GM23248 (cell line): Measurements from ENCODE around the gene SLC38A8. TPM values are rescaled to one million over a fixed set of nuclear protein-coding genes. Genes with fewer than 3 reads are reported as not detected.

ENCODE experiments used
- DNase-seq: peaks from one replicate; pipeline ENCODE4 v3.0.0-alpha.2; 2015
- H2AFZ ChIP-seq: fragments of 200-600 bp; sonication (generic); 2 replicates; pipeline ENCODE4 v1.6.1; 2016; ENCODE audit warnings: antibody characterized with exemption
- H3F3A ChIP-seq: fragments of 200-600 bp; sonication (generic); 2 replicates; pipeline ENCODE4 v1.6.1; 2016; ENCODE audit warnings: mild to moderate bottlenecking, antibody characterized with exemption, mixed run types; ENCODE audit not compliant: insufficient read depth
- H3K27ac ChIP-seq: fragments of 200-600 bp; sonication (generic); 2 replicates; pipeline ENCODE4 v1.5.1; 2016; ENCODE audit warnings: mild to moderate bottlenecking
- H3K27me3 ChIP-seq: fragments of 200-600 bp; sonication (generic); replicated peaks from 2 replicates; pipeline ENCODE4 v1.6.1; 2016; ENCODE audit warnings: mild to moderate bottlenecking; ENCODE audit not compliant: insufficient read depth
- H3K36me3 ChIP-seq: fragments of 200-600 bp; sonication (generic); 2 replicates; pipeline ENCODE4 v1.6.1; 2016; ENCODE audit warnings: low read depth, mild to moderate bottlenecking
- H3K4me1 ChIP-seq: fragments of 200-600 bp; sonication (generic); 2 replicates; pipeline ENCODE4 v1.6.1; 2016; ENCODE audit warnings: mild to moderate bottlenecking; ENCODE audit not compliant: insufficient read depth
- H3K4me2 ChIP-seq: fragments of 200-600 bp; sonication (generic); one replicate; pipeline ENCODE4 v1.6.1; 2016; ENCODE audit warnings: mild to moderate bottlenecking; ENCODE audit not compliant: unreplicated experiment
- H3K4me3 ChIP-seq: fragments of 200-600 bp; sonication (generic); 2 replicates; pipeline ENCODE4 v1.5.1; 2016; ENCODE audit warnings: mild to moderate bottlenecking
- H3K79me2 ChIP-seq: fragments of 200-600 bp; sonication (generic); 2 replicates; pipeline ENCODE4 v1.6.1; 2016; ENCODE audit warnings: mild to moderate bottlenecking; ENCODE audit not compliant: insufficient read depth
- H3K9ac ChIP-seq: fragments of 200-600 bp; sonication (generic); 2 replicates; pipeline ENCODE4 v1.6.1; 2016; ENCODE audit warnings: mild to moderate bottlenecking
- H3K9me2 ChIP-seq: fragments of 200-600 bp; sonication (generic); 2 replicates; pipeline ENCODE4 v1.6.1; 2016; ENCODE audit warnings: mixed run types, mild to moderate bottlenecking, moderate library complexity; ENCODE audit not compliant: insufficient read depth
- H3K9me3 ChIP-seq: fragments of 200-600 bp; sonication (generic); one replicate; pipeline ENCODE4 v1.6.1; 2017; ENCODE audit warnings: low read depth
- H4K20me1 ChIP-seq: fragments of 200-600 bp; sonication (generic); 2 replicates; pipeline ENCODE4 v1.6.0; 2016; ENCODE audit not compliant: insufficient read depth
- EZH2 ChIP-seq: fragments of 200-600 bp; sonication (generic); IDR thresholded peaks from 2 replicates; pipeline ENCODE4 v1.6.1; 2018; ENCODE audit warnings: antibody characterized with exemption, mild to moderate bottlenecking; ENCODE audit not compliant: insufficient read depth, poor library complexity, severe bottlenecking
- EZH2phosphoT487 ChIP-seq: fragments of 200-600 bp; sonication (generic); IDR thresholded peaks from 2 replicates; pipeline ENCODE4 v1.6.1; 2018; ENCODE audit warnings: antibody characterized with exemption, moderate library complexity, mild to moderate bottlenecking, low read depth; ENCODE audit not compliant: insufficient read depth
- WGBS, 2 experiments: methylation state at CpG; one replicate each; pipeline ENCODE4 v1.1.6; 2015 to 2017; ENCODE audit warnings: low lambda C conversion rate in 2 of 2, low coverage in 1 of 2; ENCODE audit errors: missing lambda C conversion rate in 2 of 2; 5-methylcytosine and 5-hydroxymethylcytosine counted together
- in situ Hi-C: fragments of 300-500 bp; cut with MboI; formaldehyde crosslinking; loops from 2 replicates; pipeline ENCODE4 v1.15.0; 2020
- polyA plus RNA-seq: library from polyadenylated mRNA; unstranded; fragments of >200 nt; fragmentation: Nextera tagmentation; extraction: Ambion mirVana; gene quantifications from 2 replicates; pipeline ENCODE4 v1.2.1, GENCODE V29; 2016
- total RNA-seq: library from RNA; depleted of rRNA; stranded (reverse); fragments of >200 nt; shearing (Covaris generic); gene quantifications from 2 replicates; pipeline ENCODE4 v1.2.3, GENCODE V29; 2014

The SLC38A8 gene
- total and polyA plus RNA-seq, 2 experiments from 2014 or later: not detected

DNA sequence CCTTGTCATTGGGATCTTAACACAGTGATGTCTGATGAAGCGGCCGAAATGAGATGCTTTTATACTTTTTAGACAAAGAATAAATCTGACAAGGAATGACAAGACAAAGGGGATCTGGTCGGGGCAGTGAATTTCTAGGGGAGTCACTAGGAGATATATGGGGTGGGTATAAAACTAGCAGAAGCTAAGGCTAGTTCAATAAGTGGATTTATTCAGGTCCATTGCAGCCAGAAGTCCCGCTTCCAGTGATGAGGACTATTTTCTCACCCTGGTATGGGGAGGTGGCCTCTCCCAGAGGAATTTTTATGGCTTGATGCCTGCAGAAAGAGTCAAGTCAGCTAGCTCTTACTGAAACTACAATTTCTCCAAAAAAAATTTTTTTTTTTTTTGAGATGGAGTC is 23.9 kb downstream of the SLC38A8 start:
- in situ Hi-C loops: no loop called here
- H3K4me1 ChIP-seq: no peaks in the 10 kb centered on the region
- H3K9me3 ChIP-seq: no peaks in the 10 kb centered on the region
- no peaks in the 10 kb centered on the region for H3F3A ChIP-seq
- no peaks in the 10 kb centered on the region for H4K20me1 ChIP-seq
- no peak overlapping the region for H3K9ac ChIP-seq
- H3K36me3 ChIP-seq: no peaks in the 10 kb centered on the region
- DNase-seq: no peak
- H3K79me2 ChIP-seq: no peaks in the 10 kb centered on the region
- H2AFZ ChIP-seq: no peak overlapping the region
- no peak overlapping the region for H3K4me3 ChIP-seq
- H3K27me3 ChIP-seq: 0 out of 2 replicates have a peak, but pooled peaks cover 5% of the 10 kb centered on the region
- H3K27ac ChIP-seq: no peak overlapping the region
- TF ChIP-seq EZH2phosphoT487 (no peak), EZH2 (no peak)
- no peaks in the 10 kb centered on the region for H3K9me2 ChIP-seq
- H3K4me2 ChIP-seq: no peak overlapping the region
- 54% methylated on average over 4 of the region's 4 CpGs for WGBS, 2 experiments

DNA sequence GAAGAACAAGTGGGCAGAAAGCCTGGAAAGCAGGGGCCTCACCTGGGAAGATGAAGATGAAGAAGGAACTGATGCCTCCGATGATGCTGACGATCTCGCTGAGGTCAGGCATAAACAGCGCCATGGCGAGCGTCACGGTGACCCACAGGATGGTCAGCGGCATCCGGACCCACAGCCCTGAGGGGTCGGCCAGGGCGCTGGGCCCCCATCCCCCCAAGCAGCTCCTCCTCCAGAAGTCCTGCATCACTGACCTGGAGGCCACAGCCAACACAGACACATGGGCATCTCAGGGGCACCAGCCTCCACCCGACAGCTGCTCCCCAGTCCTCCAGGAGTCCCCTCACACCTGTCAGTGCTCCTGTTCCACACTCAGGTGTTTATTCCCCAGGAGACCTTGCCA is 26.1 kb downstream of the SLC38A8 start:
- DNase-seq: no peak
- no peak for TF ChIP-seq EZH2phosphoT487
- TF ChIP-seq EZH2: no peak
- H3K27me3 ChIP-seq: 0 out of 2 replicates have a peak, but pooled peaks cover 5% of the 10 kb centered on the region
- no peak overlapping the region for H3K9ac ChIP-seq
- no peak overlapping the region for H3K4me2 ChIP-seq
- H3K79me2 ChIP-seq: no peaks in the 10 kb centered on the region
- no peaks in the 10 kb centered on the region for H3F3A ChIP-seq
- no peaks in the 10 kb centered on the region for H3K36me3 ChIP-seq
- no peaks in the 10 kb centered on the region for H3K4me1 ChIP-seq
- no peak overlapping the region for H3K4me3 ChIP-seq
- H4K20me1 ChIP-seq: no peaks in the 10 kb centered on the region
- in situ Hi-C loops: no loop called here
- H3K9me2 ChIP-seq: no peaks in the 10 kb centered on the region
- H3K27ac ChIP-seq: no peak overlapping the region
- H2AFZ ChIP-seq: no peak overlapping the region
- no peaks in the 10 kb centered on the region for H3K9me3 ChIP-seq
- 84 to 94% methylated on average over 3 to 11 of the region's 12 CpGs for WGBS, 2 experiments

- TF ChIP-seq EZH2phosphoT487 (no peak), EZH2 (no peak)
- no peaks in the 10 kb centered on the region for H3K36me3 ChIP-seq
- no peak overlapping the region for H3K9ac ChIP-seq
- H3K4me2 ChIP-seq: no peak overlapping the region
- no peaks in the 10 kb centered on the region for H3K79me2 ChIP-seq
- no peak overlapping the region for H2AFZ ChIP-seq
- H3F3A ChIP-seq: no peaks in the 10 kb centered on the region
- H3K4me1 ChIP-seq: no peaks in the 10 kb centered on the region
- in situ Hi-C loops: no loop called here
- no peaks in the 10 kb centered on the region for H3K9me2 ChIP-seq
- H3K27ac ChIP-seq: no peak overlapping the region
- no peak overlapping the region for H3K4me3 ChIP-seq
- H3K9me3 ChIP-seq: no peaks in the 10 kb centered on the region
- no peak for DNase-seq
- H3K27me3 ChIP-seq: 0 out of 2 replicates have a peak, but pooled peaks cover 5% of the 10 kb centered on the region
- H4K20me1 ChIP-seq: no peaks in the 10 kb centered on the region
- 68 to 71% methylated on average over 12 of the region's 12 CpGs for WGBS, 2 experiments
These were observed 27.2 kb downstream of the SLC38A8 start for GRCh38 chr16:84015399-84015798.

DNA sequence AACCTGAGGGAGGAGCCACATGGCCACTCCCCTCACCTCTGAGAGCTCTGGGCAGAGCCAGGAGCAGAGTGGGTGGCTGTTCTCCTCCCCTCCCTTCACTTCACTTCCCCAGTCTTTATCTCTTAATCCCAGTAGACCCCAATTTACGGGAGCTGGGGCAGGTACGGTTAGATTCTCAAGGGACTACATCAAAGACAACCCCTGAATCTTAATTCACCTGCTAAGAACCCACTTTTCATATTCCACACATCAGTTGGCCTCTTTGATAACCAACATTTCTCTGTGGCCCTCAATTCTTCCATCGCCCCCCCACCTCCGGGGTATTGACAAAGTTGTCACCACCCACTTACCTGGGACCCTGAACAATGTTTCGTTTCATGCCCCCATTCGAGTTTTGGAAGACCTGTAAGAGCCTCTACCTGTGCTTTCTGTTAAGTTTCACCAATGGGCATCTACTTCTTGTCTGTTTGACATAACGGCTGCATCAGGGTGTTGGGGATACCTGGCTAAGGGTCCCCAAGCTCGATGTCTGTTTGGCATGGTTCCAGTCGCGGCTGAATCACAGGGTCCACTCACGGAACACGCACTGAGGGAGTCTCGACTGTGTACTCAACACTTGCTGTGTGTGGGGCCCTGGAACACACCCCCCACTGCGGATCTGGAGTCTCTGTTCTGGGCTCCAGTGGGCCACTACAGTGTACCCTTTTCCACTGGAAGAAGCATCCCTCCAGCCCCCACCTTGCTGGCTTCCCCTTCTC is 27.8 kb downstream of the SLC38A8 start:
- no peaks in the 10 kb centered on the region for H3F3A ChIP-seq
- WGBS, 2 experiments: 55 to 57% methylated on average over 14 of the region's 14 CpGs
- H3K4me1 ChIP-seq: no peaks in the 10 kb centered on the region
- TF ChIP-seq EZH2 (no peak), EZH2phosphoT487 (no peak)
- H3K79me2 ChIP-seq: no peaks in the 10 kb centered on the region
- H3K9ac ChIP-seq: no peak overlapping the region
- in situ Hi-C loops: no loop called here
- H3K9me3 ChIP-seq: no peaks in the 10 kb centered on the region
- H2AFZ ChIP-seq: no peak overlapping the region
- no peak overlapping the region for H3K4me3 ChIP-seq
- no peaks in the 10 kb centered on the region for H3K9me2 ChIP-seq
- no peaks in the 10 kb centered on the region for H3K36me3 ChIP-seq
- DNase-seq: no peak
- H3K27ac ChIP-seq: no peak overlapping the region
- H3K27me3 ChIP-seq: 0 out of 2 replicates have a peak, but pooled peaks cover 5% of the 10 kb centered on the region
- no peak overlapping the region for H3K4me2 ChIP-seq
- H4K20me1 ChIP-seq: no peaks in the 10 kb centered on the region
